ENCODE measurements around the gene ROPN1L. TPM values are rescaled to one million over a fixed set of nuclear protein-coding genes. Genes with fewer than 3 reads are reported as not detected.

Gene ROPN1L
- polyA plus RNA-seq, 3 donors, result 1.5 to 2.1 (median 1.9) TPM

DNA sequence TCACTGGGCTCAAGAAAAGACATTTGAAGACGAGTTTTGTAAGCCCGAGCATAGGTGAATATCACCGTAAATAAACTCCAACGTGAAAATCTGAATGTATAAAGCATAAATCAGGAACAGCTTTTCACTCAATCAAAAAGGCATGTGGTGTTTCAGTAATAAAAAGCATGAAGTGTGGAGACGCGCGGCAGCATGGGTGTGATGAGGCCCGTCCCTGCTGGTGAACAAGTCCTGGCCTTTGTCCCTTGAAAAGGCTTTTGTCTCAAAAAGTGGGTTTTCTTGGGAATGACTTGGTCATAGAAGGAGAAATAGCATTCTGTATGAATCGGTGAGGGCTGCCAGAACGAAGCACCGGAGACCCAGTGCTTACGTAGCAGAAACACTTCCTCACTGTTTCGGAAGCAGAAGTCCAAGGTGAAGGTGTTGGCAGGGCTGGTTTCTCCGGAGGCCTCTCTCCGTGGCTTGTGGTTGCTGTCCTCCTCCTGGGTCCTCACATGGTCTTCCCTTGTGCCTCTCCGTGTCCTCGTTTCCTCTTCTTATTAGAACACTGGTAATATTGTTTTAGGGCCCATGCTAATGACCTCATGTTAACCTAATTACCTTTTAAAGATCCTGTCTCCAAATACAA lies 24.9 kb downstream of the ROPN1L start:
- Mint-ChIP-seq H3K9me3 (peaks cover 0 to 5% (median 0%) of the 10 kb centered on the region in 7 donors), H3K4me3 (peak overlapping the region in 1 of 2 donors; percentile 2), H3K27me3 (ENCODE audit: low read depth in 3 of 3) (peaks cover 5 to 12% (median 8%) of the 10 kb centered on the region in 3 donors), H3K27ac (peak overlapping the region in 2 of 7 donors; percentile 22 to 38), H3K4me1 (peaks cover 24% of the 10 kb centered on the region), H3K36me3 (peaks cover 0 to 4% of the 10 kb centered on the region in 2 donors)
- TF ChIP-seq, protein P1, sequence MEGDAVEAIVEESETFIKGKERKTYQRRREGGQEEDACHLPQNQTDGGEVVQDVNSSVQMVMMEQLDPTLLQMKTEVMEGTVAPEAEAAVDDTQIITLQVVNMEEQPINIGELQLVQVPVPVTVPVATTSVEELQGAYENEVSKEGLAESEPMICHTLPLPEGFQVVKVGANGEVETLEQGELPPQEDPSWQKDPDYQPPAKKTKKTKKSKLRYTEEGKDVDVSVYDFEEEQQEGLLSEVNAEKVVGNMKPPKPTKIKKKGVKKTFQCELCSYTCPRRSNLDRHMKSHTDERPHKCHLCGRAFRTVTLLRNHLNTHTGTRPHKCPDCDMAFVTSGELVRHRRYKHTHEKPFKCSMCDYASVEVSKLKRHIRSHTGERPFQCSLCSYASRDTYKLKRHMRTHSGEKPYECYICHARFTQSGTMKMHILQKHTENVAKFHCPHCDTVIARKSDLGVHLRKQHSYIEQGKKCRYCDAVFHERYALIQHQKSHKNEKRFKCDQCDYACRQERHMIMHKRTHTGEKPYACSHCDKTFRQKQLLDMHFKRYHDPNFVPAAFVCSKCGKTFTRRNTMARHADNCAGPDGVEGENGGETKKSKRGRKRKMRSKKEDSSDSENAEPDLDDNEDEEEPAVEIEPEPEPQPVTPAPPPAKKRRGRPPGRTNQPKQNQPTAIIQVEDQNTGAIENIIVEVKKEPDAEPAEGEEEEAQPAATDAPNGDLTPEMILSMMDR (IDR thresholded peaks at IDR 0.05), result no peak
- no peaks in the 10 kb centered on the region for H3K79me2 ChIP-seq (ENCODE audit: insufficient read depth, low read length)
- H3K4me1 ChIP-seq (ENCODE audit: control insufficient read depth in 1 of 2, insufficient read depth in 2 of 2, low read length in 2 of 2), result peaks cover 16 to 20% of the 10 kb centered on the region in 2 donors
- no peak overlapping the region for H3K9ac ChIP-seq (ENCODE audit: insufficient read depth, low read length, poor library complexity, severe bottlenecking)
- no peak overlapping the region for H3K4me3 ChIP-seq (replicated peaks in 1 of 3; ENCODE audit: low read depth in 2 of 3, low read length in 3 of 3)
- no peak overlapping the region for H3K27ac ChIP-seq (ENCODE audit: low read depth in 1 of 2, low read length in 2 of 2)
- 36% methylated on average over 11 of the region's 17 CpGs for WGBS (ENCODE audit: insufficient coverage)
- no peaks in the 10 kb centered on the region for H4K20me1 ChIP-seq (ENCODE audit: insufficient read depth, low read length)
- peak overlapping the region; percentile 8 for H3K4me2 ChIP-seq (replicated peaks; ENCODE audit: extremely low read depth, low read length, poor library complexity, severe bottlenecking)
- H3K36me3 ChIP-seq (replicated peaks in 1 of 2; ENCODE audit: control insufficient read depth in 1 of 2, insufficient read depth in 2 of 2, low read length in 2 of 2), result no peaks in the 10 kb centered on the region
- no peaks in the 10 kb centered on the region for H3K27me3 ChIP-seq (ENCODE audit: control insufficient read depth in 2 of 2, insufficient read depth in 2 of 2, low read length in 2 of 2)
- intact Hi-C loops (cut with micrococcal nuclease), result no loop called here
- H2AFZ ChIP-seq (ENCODE audit: insufficient read depth, low read depth, low read length, poor library complexity, severe bottlenecking), result no peak overlapping the region
- no peaks in the 10 kb centered on the region for H3K9me3 ChIP-seq (replicated peaks in 1 of 2; ENCODE audit: control insufficient read depth in 1 of 2, insufficient read depth in 1 of 2, low read length in 2 of 2)
- peak; percentile 8 to 19 (median 16) for DNase-seq

DNA sequence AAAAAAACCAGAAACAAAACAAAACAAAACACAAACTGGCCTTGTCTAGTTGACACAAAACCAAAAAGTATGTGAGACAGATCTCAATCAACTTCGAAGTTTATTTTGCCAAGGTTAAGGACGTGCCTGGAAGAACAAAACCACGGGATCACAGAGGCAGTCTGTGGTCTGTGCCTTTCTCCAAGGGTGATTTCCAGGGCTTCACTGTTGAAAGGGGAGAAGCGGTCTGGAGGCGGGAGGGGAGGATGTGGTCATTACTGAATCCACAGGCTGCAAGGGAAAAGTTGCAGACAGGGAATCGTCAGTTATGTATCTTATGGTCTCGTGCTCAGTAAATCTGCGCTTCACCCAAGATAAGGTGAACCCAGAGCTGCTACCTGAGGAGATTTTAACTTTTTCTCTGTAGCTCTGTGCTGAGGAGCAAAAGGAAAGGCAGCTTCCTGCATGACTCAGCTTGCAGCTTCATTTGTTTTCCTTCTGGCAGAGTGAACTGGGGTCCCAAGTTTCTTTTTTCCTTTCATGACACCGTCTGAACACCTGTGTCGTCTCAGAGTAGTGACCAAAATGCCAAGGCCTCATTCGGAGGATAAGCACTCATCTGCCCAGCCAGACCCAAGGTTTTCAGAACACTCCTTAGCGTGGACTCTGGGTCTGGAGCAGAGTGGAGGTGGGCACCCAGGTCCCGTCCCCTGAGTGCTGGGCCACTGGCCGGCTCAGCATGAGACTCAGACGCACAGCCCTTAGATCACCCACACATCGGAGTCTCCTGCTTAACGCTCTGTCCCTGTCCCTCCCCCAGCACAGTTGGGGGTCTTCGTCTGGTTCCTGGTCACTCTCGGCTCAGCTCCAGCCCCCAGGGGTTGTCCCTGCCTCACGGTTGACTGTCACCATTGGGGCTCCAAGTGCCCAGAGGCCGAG lies 25.9 kb downstream of the ROPN1L start:
- H3K4me2 ChIP-seq (replicated peaks; ENCODE audit: extremely low read depth, low read length, poor library complexity, severe bottlenecking), result no peak overlapping the region
- H3K79me2 ChIP-seq (ENCODE audit: insufficient read depth, low read length), result no peaks in the 10 kb centered on the region
- H3K27me3 ChIP-seq (ENCODE audit: control insufficient read depth in 2 of 2, insufficient read depth in 2 of 2, low read length in 2 of 2), result no peaks in the 10 kb centered on the region
- no peaks in the 10 kb centered on the region for H4K20me1 ChIP-seq (ENCODE audit: insufficient read depth, low read length)
- intact Hi-C loops (cut with micrococcal nuclease), result no loop called here
- H3K4me3 ChIP-seq (replicated peaks in 1 of 3; ENCODE audit: low read depth in 2 of 3, low read length in 3 of 3), result no peak overlapping the region
- no peaks in the 10 kb centered on the region for H3K36me3 ChIP-seq (replicated peaks in 1 of 2; ENCODE audit: control insufficient read depth in 1 of 2, insufficient read depth in 2 of 2, low read length in 2 of 2)
- peaks cover 24% of the 10 kb centered on the region for H3K4me1 Mint-ChIP-seq
- peaks cover 0 to 5% (median 0%) of the 10 kb centered on the region in 7 donors for H3K9me3 Mint-ChIP-seq
- TF ChIP-seq, protein P1 (IDR thresholded peaks at IDR 0.05), result no peak
- H3K27me3 Mint-ChIP-seq (ENCODE audit: low read depth in 3 of 3), result peaks cover 5 to 12% (median 8%) of the 10 kb centered on the region in 3 donors
- peaks cover 16 to 20% of the 10 kb centered on the region in 2 donors for H3K4me1 ChIP-seq (ENCODE audit: control insufficient read depth in 1 of 2, insufficient read depth in 2 of 2, low read length in 2 of 2)
- no peaks in the 10 kb centered on the region for H3K9me3 ChIP-seq (replicated peaks in 1 of 2; ENCODE audit: control insufficient read depth in 1 of 2, insufficient read depth in 1 of 2, low read length in 2 of 2)
- H3K36me3 Mint-ChIP-seq, result peaks cover 0 to 4% of the 10 kb centered on the region in 2 donors
- 32% methylated on average over 13 of the region's 21 CpGs for WGBS (ENCODE audit: insufficient coverage)
- no peak overlapping the region for H2AFZ ChIP-seq (ENCODE audit: insufficient read depth, low read depth, low read length, poor library complexity, severe bottlenecking)
- no peak overlapping the region for H3K9ac ChIP-seq (ENCODE audit: insufficient read depth, low read length, poor library complexity, severe bottlenecking)
- no peak for DNase-seq
- peak overlapping the region in 1 of 2 donors; percentile 41 for H3K4me3 Mint-ChIP-seq
- peak overlapping the region in 2 of 7 donors; percentile 15 to 71 for H3K27ac Mint-ChIP-seq
- H3K27ac ChIP-seq (ENCODE audit: low read depth in 1 of 2, low read length in 2 of 2), result no peak overlapping the region

Data from CD14-positive monocyte (primary cell).